ENCODE measurements around the gene CNN2.

Gene CNN2

DNA sequence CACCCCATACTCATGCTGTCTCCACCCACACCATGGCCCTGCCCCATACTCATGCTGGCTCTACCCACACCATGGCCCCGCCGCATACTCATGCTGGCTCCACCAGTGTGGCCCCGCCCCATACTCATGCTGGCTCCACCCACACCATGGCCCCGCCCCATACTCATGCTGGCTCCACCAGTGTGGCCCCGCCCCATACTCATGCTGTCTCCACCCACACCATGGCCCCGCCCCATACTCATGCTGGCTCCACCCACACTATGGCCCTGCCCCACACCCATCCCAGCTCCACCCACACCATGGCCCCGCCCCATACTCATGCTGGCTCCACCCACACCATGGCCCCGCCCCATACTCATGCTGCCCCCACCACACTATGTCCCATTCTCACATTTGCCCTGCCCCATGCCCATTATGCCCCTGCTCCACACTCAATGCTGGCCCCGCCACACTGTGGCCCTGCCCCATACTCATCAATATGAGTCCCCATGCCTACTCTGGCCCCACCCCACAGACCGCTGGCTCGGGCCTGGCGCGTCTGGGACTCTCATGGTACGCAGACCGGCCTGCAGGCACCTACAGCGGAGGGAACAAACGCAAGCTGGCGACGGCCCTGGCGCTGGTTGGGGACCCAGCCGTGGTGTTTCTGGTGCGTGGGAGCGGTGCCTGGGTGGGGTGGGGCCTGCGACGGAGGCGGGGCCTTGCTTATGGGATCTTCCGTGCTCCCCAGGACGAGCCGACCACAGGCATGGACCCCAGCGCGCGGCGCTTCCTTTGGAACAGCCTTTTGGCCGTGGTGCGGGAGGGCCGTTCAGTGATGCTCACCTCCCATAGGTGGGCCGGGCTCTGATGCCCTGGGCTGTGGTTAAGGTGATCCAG lies 36.9 kb downstream of the CNN2 start:
- WGBS, 2 experiments (ENCODE audit: insufficient coverage in 2 of 2), result 93 to 97% methylated on average over 30 to 31 of the region's 37 CpGs
- Histone ChIP-seq H3K27ac (ENCODE audit: low read depth, low read length, severe bottlenecking) (no peak overlapping the region), H3K4me3 (ENCODE audit: extremely low read depth, insufficient read depth, low read length, poor library complexity, severe bottlenecking) (no peak overlapping the region), H3K36me3 (ENCODE audit: control insufficient read depth, insufficient read depth, low read length) (no peaks in the 10 kb centered on the region), H3K9me3 (ENCODE audit: control insufficient read depth, low read length) (no peaks in the 10 kb centered on the region), H3K4me1 (ENCODE audit: control insufficient read depth, insufficient read depth, low read length, poor library complexity, severe bottlenecking) (peaks cover 16% of the 10 kb centered on the region)

DNA sequence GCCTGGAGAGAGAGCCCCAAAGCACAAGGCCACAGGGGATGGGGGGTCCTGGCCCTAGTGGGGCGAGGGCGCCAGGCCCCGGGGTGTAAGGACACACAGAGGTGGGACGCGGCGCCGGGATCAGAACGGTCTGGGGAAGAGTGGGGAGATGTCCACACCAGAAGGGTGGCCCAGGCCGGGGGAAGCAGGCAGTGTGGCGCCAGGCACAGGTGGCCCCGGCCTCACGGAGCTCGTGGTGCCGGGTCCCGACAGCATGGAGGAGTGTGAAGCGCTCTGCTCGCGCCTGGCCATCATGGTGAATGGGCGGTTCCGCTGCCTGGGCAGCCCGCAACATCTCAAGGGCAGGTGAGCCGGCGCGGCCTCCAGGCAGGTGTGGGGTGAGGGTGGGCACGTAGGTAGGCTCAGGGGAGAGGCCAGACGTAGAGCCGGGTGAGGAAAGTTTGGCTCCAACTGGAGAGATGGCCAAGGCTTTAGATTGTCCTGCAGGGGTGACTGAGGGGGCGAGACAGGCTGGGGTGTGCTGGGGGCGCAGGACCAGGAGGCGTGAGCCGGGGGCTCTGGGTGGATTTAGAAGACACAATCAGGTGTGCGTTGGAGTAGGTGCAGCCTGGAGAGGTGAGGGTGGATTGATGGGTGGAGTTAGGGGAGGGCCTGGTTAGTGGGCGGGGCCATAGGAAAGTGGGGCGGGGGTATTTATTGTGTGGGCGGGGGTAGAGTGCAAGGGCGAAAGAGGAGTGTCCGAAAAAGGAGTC lies 37.7 kb downstream of the CNN2 start:
- Histone ChIP-seq H3K36me3 (ENCODE audit: control insufficient read depth, insufficient read depth, low read length) (no peaks in the 10 kb centered on the region), H3K4me3 (ENCODE audit: extremely low read depth, insufficient read depth, low read length, poor library complexity, severe bottlenecking) (no peak overlapping the region), H3K9me3 (ENCODE audit: control insufficient read depth, low read length) (no peaks in the 10 kb centered on the region), H3K27ac (ENCODE audit: low read depth, low read length, severe bottlenecking) (no peak overlapping the region), H3K4me1 (ENCODE audit: control insufficient read depth, insufficient read depth, low read length, poor library complexity, severe bottlenecking) (peaks cover 16% of the 10 kb centered on the region)
- WGBS, 2 experiments (ENCODE audit: insufficient coverage in 2 of 2), result 87 to 94% methylated on average over 23 to 35 of the region's 37 CpGs

DNA sequence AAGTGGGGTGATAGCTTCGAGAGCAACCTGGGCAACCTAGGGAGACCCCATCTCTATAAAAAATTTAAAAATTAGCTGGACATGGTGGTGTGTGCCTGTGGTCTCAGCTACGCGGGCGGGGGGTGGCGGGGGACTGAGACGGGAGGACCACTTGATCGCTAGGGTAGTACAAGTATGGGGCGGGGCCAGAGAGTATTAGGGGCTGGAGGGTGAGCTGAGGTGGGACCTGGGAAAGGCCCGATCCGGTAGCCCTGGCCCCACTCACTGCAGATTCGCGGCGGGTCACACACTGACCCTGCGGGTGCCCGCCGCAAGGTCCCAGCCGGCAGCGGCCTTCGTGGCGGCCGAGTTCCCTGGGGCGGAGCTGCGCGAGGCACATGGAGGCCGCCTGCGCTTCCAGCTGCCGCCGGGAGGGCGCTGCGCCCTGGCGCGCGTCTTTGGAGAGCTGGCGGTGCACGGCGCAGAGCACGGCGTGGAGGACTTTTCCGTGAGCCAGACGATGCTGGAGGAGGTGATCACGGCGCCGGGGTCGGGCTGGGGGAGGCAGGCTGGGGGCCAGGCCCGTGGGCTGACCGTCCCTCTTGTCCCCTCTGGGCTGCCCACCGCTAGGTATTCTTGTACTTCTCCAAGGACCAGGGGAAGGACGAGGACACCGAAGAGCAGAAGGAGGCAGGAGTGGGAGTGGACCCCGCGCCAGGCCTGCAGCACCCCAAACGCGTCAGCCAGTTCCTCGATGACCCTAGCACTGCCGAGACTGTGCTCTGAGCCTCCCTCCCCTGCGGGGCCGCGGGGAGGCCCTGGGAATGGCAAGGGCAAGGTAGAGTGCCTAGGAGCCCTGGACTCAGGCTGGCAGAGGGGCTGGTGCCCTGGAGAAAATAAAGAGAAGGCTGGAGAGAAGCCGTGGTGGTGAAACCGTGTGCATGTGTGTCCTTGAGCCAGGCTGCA lies 38.5 kb downstream of the CNN2 start:
- WGBS, 2 experiments (ENCODE audit: insufficient coverage in 2 of 2), result 10 to 11% methylated on average over 49 to 52 of the region's 60 CpGs
- peaks cover 16% of the 10 kb centered on the region for H3K4me1 ChIP-seq (ENCODE audit: control insufficient read depth, insufficient read depth, low read length, poor library complexity, severe bottlenecking)
- H3K36me3 ChIP-seq (ENCODE audit: control insufficient read depth, insufficient read depth, low read length), result no peaks in the 10 kb centered on the region
- no peak overlapping the region for H3K4me3 ChIP-seq (ENCODE audit: extremely low read depth, insufficient read depth, low read length, poor library complexity, severe bottlenecking)
- H3K27ac ChIP-seq (ENCODE audit: low read depth, low read length, severe bottlenecking), result peak overlapping the region; percentile 31
- H3K9me3 ChIP-seq (ENCODE audit: control insufficient read depth, low read length), result no peaks in the 10 kb centered on the region

DNA sequence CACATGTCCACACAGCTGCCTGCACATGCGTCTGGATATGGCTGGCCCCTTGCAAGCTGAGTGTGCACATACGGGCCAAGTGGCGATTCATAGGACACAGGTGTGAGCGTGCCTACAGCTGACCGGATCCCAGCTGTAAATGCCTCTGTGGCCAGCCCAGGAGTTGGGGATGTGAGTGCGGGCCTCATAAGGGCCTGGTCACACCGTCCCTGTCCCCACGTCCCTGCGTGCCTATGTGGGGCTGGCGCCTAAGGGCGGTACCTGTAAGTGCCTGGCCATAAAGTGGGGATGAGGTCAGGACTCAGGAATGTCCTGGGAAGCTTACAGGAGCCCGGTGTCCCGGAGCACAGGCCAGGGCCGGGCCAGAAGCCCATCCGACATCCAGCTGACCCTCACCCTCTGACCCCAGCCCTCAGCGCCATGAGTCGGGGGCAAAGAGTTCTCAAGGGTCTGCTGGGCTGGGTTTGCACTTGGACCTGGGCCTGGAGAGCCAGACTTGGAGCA lies 39.2 kb downstream of the CNN2 start:
- Histone ChIP-seq H3K9me3 (ENCODE audit: control insufficient read depth, low read length) (no peaks in the 10 kb centered on the region), H3K27ac (ENCODE audit: low read depth, low read length, severe bottlenecking) (peak overlapping the region; percentile 36)
- 55 to 67% methylated on average over 14 of the region's 17 CpGs for WGBS, 2 experiments (ENCODE audit: insufficient coverage in 2 of 2)

GRCh38 chr19:1066251-1066747 lies 39.9 kb downstream of the CNN2 start:
- no peaks in the 10 kb centered on the region for H3K9me3 ChIP-seq (ENCODE audit: control insufficient read depth, low read length)
- peaks cover 16% of the 10 kb centered on the region for H3K4me1 ChIP-seq (ENCODE audit: control insufficient read depth, insufficient read depth, low read length, poor library complexity, severe bottlenecking)
- H3K27ac ChIP-seq (ENCODE audit: low read depth, low read length, severe bottlenecking), result peak overlapping the region; percentile 36
- H3K4me3 ChIP-seq (ENCODE audit: extremely low read depth, insufficient read depth, low read length, poor library complexity, severe bottlenecking), result peak overlapping the region; percentile 34
- WGBS, 2 experiments (ENCODE audit: insufficient coverage in 2 of 2), result 46 to 48% methylated on average over 16 of the region's 17 CpGs
- no peaks in the 10 kb centered on the region for H3K36me3 ChIP-seq (ENCODE audit: control insufficient read depth, insufficient read depth, low read length)

More for the DNA sequence above, 39.2 kb downstream of the CNN2 start:
- H3K4me1 ChIP-seq (ENCODE audit: control insufficient read depth, insufficient read depth, low read length, poor library complexity, severe bottlenecking), result peaks cover 16% of the 10 kb centered on the region
- H3K36me3 ChIP-seq (ENCODE audit: control insufficient read depth, insufficient read depth, low read length), result no peaks in the 10 kb centered on the region
- H3K4me3 ChIP-seq (ENCODE audit: extremely low read depth, insufficient read depth, low read length, poor library complexity, severe bottlenecking), result no peak overlapping the region

- H3K9me3 ChIP-seq (ENCODE audit: control insufficient read depth, low read length), result no peaks in the 10 kb centered on the region
- no peaks in the 10 kb centered on the region for H3K36me3 ChIP-seq (ENCODE audit: control insufficient read depth, insufficient read depth, low read length)
- H3K4me1 ChIP-seq (ENCODE audit: control insufficient read depth, insufficient read depth, low read length, poor library complexity, severe bottlenecking), result peaks cover 16% of the 10 kb centered on the region
- 12 to 13% methylated on average over 43 to 48 of the region's 61 CpGs for WGBS, 2 experiments (ENCODE audit: insufficient coverage in 2 of 2)
- H3K27ac ChIP-seq (ENCODE audit: low read depth, low read length, severe bottlenecking), result peak within 1 kb of the TSS; percentile 36
- peak within 1 kb of the TSS; percentile 34 for H3K4me3 ChIP-seq (ENCODE audit: extremely low read depth, insufficient read depth, low read length, poor library complexity, severe bottlenecking)
These were observed 40.4 kb downstream of the CNN2 start, which contains the start of gene ARHGAP45 for GRCh38 chr19:1066748-1067340. ARHGAP45 (plus strand) TSS chr19:1067167; CDS start chr19:1067406, 239 bp downstream.

GRCh38 chr19:1067341-1067957 lies 41.0 kb downstream of the CNN2 start:
- WGBS, 2 experiments (ENCODE audit: insufficient coverage in 2 of 2), result 7 to 10% methylated on average over 28 to 29 of the region's 38 CpGs
- no peak overlapping the region for H3K27ac ChIP-seq (ENCODE audit: low read depth, low read length, severe bottlenecking)
- peaks cover 16% of the 10 kb centered on the region for H3K4me1 ChIP-seq (ENCODE audit: control insufficient read depth, insufficient read depth, low read length, poor library complexity, severe bottlenecking)
- no peaks in the 10 kb centered on the region for H3K36me3 ChIP-seq (ENCODE audit: control insufficient read depth, insufficient read depth, low read length)
- H3K9me3 ChIP-seq (ENCODE audit: control insufficient read depth, low read length), result no peaks in the 10 kb centered on the region
- peak overlapping the region; percentile 34 for H3K4me3 ChIP-seq (ENCODE audit: extremely low read depth, insufficient read depth, low read length, poor library complexity, severe bottlenecking)

DNA sequence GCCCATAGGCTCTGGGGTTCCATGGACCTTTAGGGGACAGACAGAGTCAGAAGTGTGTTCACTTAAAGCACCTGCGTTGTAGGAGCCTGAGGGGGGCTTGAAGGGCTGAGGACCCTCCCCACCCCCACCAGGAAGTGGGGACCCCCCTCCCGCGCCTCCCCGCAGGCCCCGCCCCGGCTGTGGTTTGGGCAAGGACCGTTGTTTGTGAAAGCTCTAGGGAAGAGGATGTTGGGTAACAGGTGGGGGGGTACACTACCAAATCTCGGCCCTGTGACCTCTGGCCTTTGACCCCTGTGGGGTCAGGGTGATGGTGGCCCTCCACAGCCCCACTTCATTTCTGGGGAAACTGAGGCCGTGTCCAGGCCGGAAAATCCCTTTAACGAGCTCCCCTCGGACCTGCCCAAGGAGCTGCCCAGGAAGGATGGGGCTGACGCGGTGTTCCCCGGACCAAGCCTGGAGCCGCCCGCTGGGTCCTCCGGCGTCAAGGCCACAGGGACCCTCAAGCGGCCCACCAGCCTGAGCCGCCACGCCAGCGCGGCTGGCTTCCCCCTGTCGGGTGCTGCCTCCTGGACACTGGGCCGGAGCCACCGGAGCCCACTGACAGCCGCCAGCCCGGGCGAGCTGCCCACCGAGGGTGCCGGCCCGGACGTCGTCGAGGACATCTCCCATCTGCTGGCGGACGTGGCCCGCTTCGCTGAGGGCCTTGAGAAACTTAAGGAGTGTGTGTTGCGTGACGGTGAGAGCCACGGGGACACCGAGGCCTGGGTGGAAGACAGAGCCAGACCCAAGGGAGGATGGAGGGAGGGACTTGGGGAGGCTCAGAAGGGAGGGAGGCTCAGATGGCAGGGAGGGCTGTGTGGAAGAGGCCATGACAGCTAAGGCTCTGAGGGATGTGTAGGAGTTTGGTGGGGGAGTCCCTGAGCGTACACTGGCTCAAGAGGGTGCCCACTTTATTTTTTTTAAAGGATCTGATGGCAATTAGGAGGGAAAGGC lies 41.9 kb downstream of the CNN2 start:
- H3K4me1 ChIP-seq (ENCODE audit: control insufficient read depth, insufficient read depth, low read length, poor library complexity, severe bottlenecking), result peaks cover 16% of the 10 kb centered on the region
- no peak overlapping the region for H3K27ac ChIP-seq (ENCODE audit: low read depth, low read length, severe bottlenecking)
- no peaks in the 10 kb centered on the region for H3K9me3 ChIP-seq (ENCODE audit: control insufficient read depth, low read length)
- no peak overlapping the region for H3K4me3 ChIP-seq (ENCODE audit: extremely low read depth, insufficient read depth, low read length, poor library complexity, severe bottlenecking)
- H3K36me3 ChIP-seq (ENCODE audit: control insufficient read depth, insufficient read depth, low read length), result no peaks in the 10 kb centered on the region
- WGBS, 2 experiments (ENCODE audit: insufficient coverage in 2 of 2), result 94% methylated on average over 24 to 39 of the region's 45 CpGs
